IPS DF 19.7 (cell line): ENCODE measurements around the gene GMCL2.

Source experiments
- DNase-seq: peaks from one replicate; pipeline ENCODE4 v3.0.0-alpha.2; 2013; ENCODE audit warnings: low read depth, low spot score

Gene GMCL2

GRCh38 chr5:178143246-178143645 is 43.9 kb downstream of the GMCL2 start:
- DNase-seq = no peak

GRCh38 chr5:178142642-178143041 is 44.5 kb downstream of the GMCL2 start:
- no peak for DNase-seq

- DNase-seq = no peak
Observed at GRCh38 chr5:178141550-178141949, 45.6 kb downstream of the GMCL2 start.

GRCh38 chr5:178137991-178138390 is 49.2 kb downstream of the GMCL2 start:
- DNase-seq = no peak

- DNase-seq = no peak
Observed at GRCh38 chr5:178136990-178137389, 50.2 kb downstream of the GMCL2 start.
